DOHH2 (cell line): ENCODE data around the gene PRIM1.
"Not testable (repeated sequence)": the region's sequence is repeated elsewhere in the genome, so short reads cannot be mapped to it uniquely, and the experiment has no call there.

ENCODE experiments used
- H3F3A ChIP-seq: fragments of 200-600 bp; sonication (generic), shearing (Covaris generic); 2 replicates; pipeline ENCODE4 v1.6.0; 2016; ENCODE audit warnings: antibody characterized with exemption, mild to moderate bottlenecking; ENCODE audit not compliant: control insufficient read depth, insufficient read depth
- H3K27ac ChIP-seq: fragments of 200-600 bp; sonication (generic); 2 replicates; pipeline ENCODE4 v1.5.1; 2014; ENCODE audit warnings: low read depth, mild to moderate bottlenecking, low read length, moderate library complexity
- H3K27me3 ChIP-seq: fragments of 200-600 bp; sonication (generic); 2 replicates; pipeline ENCODE4 v1.6.1; 2014; ENCODE audit warnings: mild to moderate bottlenecking, low read length, mixed read lengths; ENCODE audit not compliant: control insufficient read depth
- H3K36me3 ChIP-seq: fragments of 200-600 bp; sonication (generic); 2 replicates; pipeline ENCODE4 v1.6.1; 2014; ENCODE audit warnings: mild to moderate bottlenecking, low read length, moderate library complexity, mixed read lengths; ENCODE audit not compliant: control insufficient read depth
- H3K4me1 ChIP-seq: fragments of 200-600 bp; sonication (generic); 2 replicates; pipeline ENCODE4 v1.6.1; 2014; ENCODE audit warnings: mild to moderate bottlenecking, low read length, mixed read lengths; ENCODE audit not compliant: control insufficient read depth
- H3K4me2 ChIP-seq: fragments of 200-600 bp; sonication (generic); 2 replicates; pipeline ENCODE4 v1.6.0; 2014; ENCODE audit warnings: mild to moderate bottlenecking, low read length, moderate library complexity
- H3K4me3 ChIP-seq: fragments of 200-600 bp; sonication (generic); 2 replicates; pipeline ENCODE4 v1.5.1; 2014; ENCODE audit warnings: mild to moderate bottlenecking, low read length, mixed read lengths
- H3K79me2 ChIP-seq: fragments of 200-600 bp; sonication (generic); 2 replicates; pipeline ENCODE4 v1.6.1; 2014; ENCODE audit warnings: mild to moderate bottlenecking, low read length, mixed read lengths; ENCODE audit not compliant: control insufficient read depth
- H3K9me2 ChIP-seq: fragments of 200-600 bp; sonication (generic); replicated peaks from 2 replicates; pipeline ENCODE4 v1.6.1; 2014; ENCODE audit warnings: mild to moderate bottlenecking, low read length, mixed read lengths; ENCODE audit not compliant: control insufficient read depth
- H3K9me3 ChIP-seq: fragments of 200-600 bp; sonication (generic); 2 replicates; pipeline ENCODE4 v1.6.1; 2014; ENCODE audit warnings: antibody characterized with exemption, low read length, mixed read lengths; ENCODE audit not compliant: control insufficient read depth, insufficient read depth
- H4K20me1 ChIP-seq: fragments of 200-600 bp; sonication (generic); 2 replicates; pipeline ENCODE4 v1.6.0; 2014; ENCODE audit warnings: low read depth, mild to moderate bottlenecking, antibody characterized with exemption, low read length, moderate library complexity; ENCODE audit not compliant: control insufficient read depth, insufficient read depth
- EZH2phosphoT487 ChIP-seq: fragments of 200-600 bp; sonication (generic); IDR thresholded peaks from 2 replicates; pipeline ENCODE4 v1.6.1; 2017; ENCODE audit warnings: borderline replicate concordance, mild to moderate bottlenecking, antibody characterized with exemption, low read length, moderate library complexity, mixed read lengths
- TF ChIP-seq, protein P1 (sequence below): fragments of 200-600 bp; sonication (generic); IDR thresholded peaks from one replicate; pipeline ENCODE4 v1.5.1; 2014; ENCODE audit warnings: antibody characterized with exemption, mild to moderate bottlenecking, low read depth, low read length; ENCODE audit not compliant: poor library complexity, severe bottlenecking

Gene PRIM1

DNA sequence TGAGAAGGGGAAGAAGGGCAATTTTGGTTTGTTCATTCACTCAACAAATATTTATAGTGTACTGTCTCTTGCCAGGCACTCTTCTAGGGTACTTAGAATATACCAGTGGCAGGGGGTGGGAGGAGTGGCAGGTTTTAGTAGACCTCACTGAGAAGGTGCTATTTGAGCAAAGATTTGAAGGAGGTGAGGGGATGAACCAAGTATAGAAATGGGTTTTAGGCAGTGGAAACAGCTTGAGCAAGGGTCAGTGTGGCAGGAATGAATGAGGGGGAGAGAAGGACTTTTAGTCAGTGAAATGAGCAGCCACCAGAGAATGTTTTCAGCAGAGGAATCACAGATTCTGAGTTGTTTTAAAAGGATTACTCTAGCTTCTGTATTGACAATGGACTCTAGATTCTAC is 2.3 kb downstream of the PRIM1 start:
- Histone ChIP-seq H3K9me2 (no peaks in the 10 kb centered on the region), H3K27ac (peak overlapping the region; percentile 88), H3K4me1 (peaks cover 39% of the 10 kb centered on the region), H3K27me3 (no peaks in the 10 kb centered on the region), H3K36me3 (peaks cover 57% of the 10 kb centered on the region), H4K20me1 (no peaks in the 10 kb centered on the region), H3F3A (peaks cover 34% of the 10 kb centered on the region), H3K79me2 (peaks cover 53% of the 10 kb centered on the region), H3K4me2 (peak overlapping the region; percentile 97), H3K9me3 (no peaks in the 10 kb centered on the region), H3K4me3 (peak overlapping the region; percentile 50)
- TF ChIP-seq EZH2phosphoT487: no peak
- TF ChIP-seq, protein P1, sequence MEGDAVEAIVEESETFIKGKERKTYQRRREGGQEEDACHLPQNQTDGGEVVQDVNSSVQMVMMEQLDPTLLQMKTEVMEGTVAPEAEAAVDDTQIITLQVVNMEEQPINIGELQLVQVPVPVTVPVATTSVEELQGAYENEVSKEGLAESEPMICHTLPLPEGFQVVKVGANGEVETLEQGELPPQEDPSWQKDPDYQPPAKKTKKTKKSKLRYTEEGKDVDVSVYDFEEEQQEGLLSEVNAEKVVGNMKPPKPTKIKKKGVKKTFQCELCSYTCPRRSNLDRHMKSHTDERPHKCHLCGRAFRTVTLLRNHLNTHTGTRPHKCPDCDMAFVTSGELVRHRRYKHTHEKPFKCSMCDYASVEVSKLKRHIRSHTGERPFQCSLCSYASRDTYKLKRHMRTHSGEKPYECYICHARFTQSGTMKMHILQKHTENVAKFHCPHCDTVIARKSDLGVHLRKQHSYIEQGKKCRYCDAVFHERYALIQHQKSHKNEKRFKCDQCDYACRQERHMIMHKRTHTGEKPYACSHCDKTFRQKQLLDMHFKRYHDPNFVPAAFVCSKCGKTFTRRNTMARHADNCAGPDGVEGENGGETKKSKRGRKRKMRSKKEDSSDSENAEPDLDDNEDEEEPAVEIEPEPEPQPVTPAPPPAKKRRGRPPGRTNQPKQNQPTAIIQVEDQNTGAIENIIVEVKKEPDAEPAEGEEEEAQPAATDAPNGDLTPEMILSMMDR: no peak

DNA sequence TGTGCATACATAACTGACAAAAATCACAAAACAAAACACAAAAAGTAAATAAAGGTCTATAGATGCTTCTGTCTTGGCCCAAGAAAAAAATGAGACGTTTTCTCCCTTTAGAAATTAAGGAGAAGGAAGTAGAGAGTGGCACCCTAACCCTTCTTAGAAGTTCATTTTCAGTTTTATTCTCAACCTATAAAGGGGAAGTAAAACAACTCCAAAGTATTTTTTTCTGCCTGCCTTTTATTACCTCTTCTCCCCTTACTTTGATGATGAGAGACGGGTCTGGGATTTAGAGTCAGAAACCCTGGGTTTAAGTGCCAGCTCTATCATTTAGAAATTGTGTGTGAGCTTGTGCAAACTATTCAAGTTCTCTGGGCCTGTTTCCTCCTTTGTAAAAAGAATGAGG is 2.8 kb downstream of the PRIM1 start:
- Histone ChIP-seq H3K9me3 (no peaks in the 10 kb centered on the region), H3K9me2 (no peaks in the 10 kb centered on the region), H3K27ac (peak overlapping the region; percentile 88), H3K36me3 (peaks cover 62% of the 10 kb centered on the region), H4K20me1 (no peaks in the 10 kb centered on the region), H3F3A (peaks cover 31% of the 10 kb centered on the region), H3K79me2 (peaks cover 49% of the 10 kb centered on the region), H3K27me3 (no peaks in the 10 kb centered on the region), H3K4me1 (peaks cover 39% of the 10 kb centered on the region), H3K4me2 (peak overlapping the region; percentile 97), H3K4me3 (peak overlapping the region; percentile 50)
- TF ChIP-seq, protein P1: no peak
- no peak for TF ChIP-seq EZH2phosphoT487

DNA sequence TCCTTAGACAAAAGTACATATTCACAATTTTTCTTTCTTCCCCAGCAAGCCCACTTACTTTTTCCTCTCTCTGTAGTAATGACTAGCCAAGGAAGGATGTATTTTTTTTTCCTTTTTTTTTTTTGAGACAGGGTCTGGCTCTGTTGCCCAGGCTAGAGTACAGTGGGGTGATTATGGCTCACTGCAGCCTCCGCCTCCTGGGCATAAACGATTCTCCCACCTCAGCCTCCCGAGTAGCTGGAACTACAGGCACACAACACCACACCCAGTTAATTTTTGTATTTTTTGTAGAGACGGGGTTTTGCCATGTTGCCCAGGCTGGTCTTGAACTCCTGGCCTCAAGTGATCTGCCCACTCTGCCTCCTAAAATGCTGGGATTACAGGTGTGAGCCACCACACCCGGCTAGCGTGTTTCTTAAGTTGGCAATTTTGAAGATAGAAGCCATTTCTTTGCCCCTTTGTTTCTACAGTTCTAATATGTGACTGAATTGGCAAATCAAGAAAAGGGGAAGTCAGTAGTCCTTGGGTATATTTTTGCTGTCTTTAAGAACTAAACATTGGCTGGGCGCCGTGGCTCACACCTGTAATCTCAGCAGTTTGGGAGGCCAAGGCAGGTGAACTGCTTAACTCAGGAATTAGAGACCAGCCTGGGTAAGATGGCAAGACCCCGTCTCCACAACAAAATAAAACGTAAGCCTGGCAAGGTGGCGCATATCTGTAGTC is 23.8 kb downstream of the PRIM1 start:
- no peaks in the 10 kb centered on the region for H3K9me3 ChIP-seq
- peaks cover 21% of the 10 kb centered on the region for H3K79me2 ChIP-seq
- no peaks in the 10 kb centered on the region for H3K27me3 ChIP-seq
- H4K20me1 ChIP-seq: peaks cover 8% of the 10 kb centered on the region; the same call in 1 of the 2 replicates
- H3K4me1 ChIP-seq: peaks cover 27% of the 10 kb centered on the region
- H3F3A ChIP-seq: peaks cover 33% of the 10 kb centered on the region
- no peak overlapping the region for H3K4me3 ChIP-seq
- H3K4me2 ChIP-seq: no peak overlapping the region
- H3K9me2 ChIP-seq: no peaks in the 10 kb centered on the region
- TF ChIP-seq, protein P1: no peak
- no peak for TF ChIP-seq EZH2phosphoT487
- peaks cover 57% of the 10 kb centered on the region for H3K36me3 ChIP-seq
- H3K27ac ChIP-seq: no peak overlapping the region

DNA sequence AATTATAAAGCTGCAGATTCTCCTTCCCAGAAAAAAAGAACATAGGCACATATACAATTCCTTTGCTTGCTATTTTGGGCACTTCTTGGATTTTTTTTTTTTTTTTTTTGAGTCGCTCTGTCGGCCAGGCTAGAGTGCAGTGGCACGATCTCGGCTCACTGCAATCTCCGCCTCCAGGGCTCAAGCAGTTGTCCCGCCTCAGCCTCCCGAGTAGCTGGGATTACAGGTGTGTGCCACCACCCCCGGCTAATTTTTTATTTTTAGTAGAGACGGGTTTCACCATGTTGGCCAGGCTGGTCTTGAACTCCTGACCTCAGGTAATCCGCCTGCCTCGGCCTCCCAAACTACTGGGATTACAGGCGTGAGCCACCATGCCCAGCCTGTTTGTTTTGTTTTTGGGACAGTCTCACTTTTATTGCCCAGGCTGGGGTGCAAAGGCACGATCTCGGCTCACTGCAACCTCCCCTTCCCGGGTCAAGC is 25.9 kb downstream of the PRIM1 start:
- Histone ChIP-seq H3K27ac (peak overlapping the region; percentile 96), H3F3A (peaks cover 36% of the 10 kb centered on the region), H3K4me3 (peak overlapping the region; percentile 100), H3K4me1 (peaks cover 48% of the 10 kb centered on the region), H4K20me1 (peaks cover 28% of the 10 kb centered on the region), H3K4me2 (peak overlapping the region; percentile 97), H3K79me2 (peaks cover 42% of the 10 kb centered on the region), H3K36me3 (peaks cover 62% of the 10 kb centered on the region)
- not testable (repeated sequence) for H3K27me3 ChIP-seq, H3K9me3 ChIP-seq, H3K9me2 ChIP-seq
